K562 (cell line): ENCODE data around the gene SLC20A1. TPM values are rescaled to one million over a fixed set of nuclear protein-coding genes. Genes with fewer than 3 reads are reported as not detected.

ENCODE experiments used
- CBFA2T2 ChIP-seq: fragments of 450-650 bp; conservative IDR thresholded peaks from 2 replicates; pipeline ENCODE4 v1.6.1; 2017; ENCODE audit warnings: mild to moderate bottlenecking
- CXXC5 ChIP-seq: fragments of 250-450 bp; sonication (Bioruptor Pico); IDR thresholded peaks from 2 replicates; pipeline ENCODE4 v1.8.0; 2022; ENCODE audit warnings: inconsistent platforms, mild to moderate bottlenecking, moderate library complexity
- EHMT2 ChIP-seq: fragments of 450-650 bp; IDR thresholded peaks from 2 replicates; pipeline ENCODE4 v1.6.1; 2018; ENCODE audit warnings: antibody characterized with exemption
- HDAC2 ChIP-seq: fragments of 450-650 bp; IDR thresholded peaks from 2 replicates; pipeline ENCODE4 v1.6.1; 2016; ENCODE audit warnings: mild to moderate bottlenecking
- MAFK ChIP-seq: IDR thresholded peaks from 2 replicates; pipeline ENCODE4 v1.6.1; 2011; ENCODE audit warnings: low read length, improper control_type of control experiment
- MYNN ChIP-seq, 2 experiments: sonication (generic); formaldehyde crosslinking in 1 of 2; IDR thresholded peaks; 2 replicates each; pipeline versions ENCODE4 v1.5.0 to v1.6.1; 2016 to 2020; ENCODE audit warnings: antibody characterized with exemption in 1 of 2, missing genetic modification reagents in 1 of 2
- PCBP1 ChIP-seq: fragments of 200-400 bp; formaldehyde crosslinking; IDR thresholded peaks from 2 replicates; pipeline ENCODE4 v1.6.1; 2018; ENCODE audit warnings: mild to moderate bottlenecking, low read depth, low read length; ENCODE audit not compliant: poor library complexity, severe bottlenecking
- PHF8 ChIP-seq: fragments of 200-600 bp; sonication (generic); IDR thresholded peaks from 2 replicates; pipeline ENCODE4 v1.6.1; 2012; ENCODE audit warnings: mixed run types, mild to moderate bottlenecking, inconsistent platforms, low read length, moderate library complexity, borderline replicate concordance
- PML ChIP-seq: IDR thresholded peaks from 2 replicates; pipeline ENCODE4 v1.6.1; 2012; ENCODE audit warnings: low read length, inconsistent platforms
- RNF2 ChIP-seq: sonication (generic); IDR thresholded peaks from 2 replicates; pipeline ENCODE4 v1.6.1; 2016
- STAG1 ChIP-seq: sonication (generic); formaldehyde crosslinking; IDR thresholded peaks from 2 replicates; pipeline ENCODE4 v1.5.0; 2020; ENCODE audit warnings: missing genetic modification reagents, borderline replicate concordance
- TBP ChIP-seq: optimal IDR thresholded peaks from 2 replicates; pipeline ENCODE3; 2011; ENCODE audit warnings: low read depth, low read length, improper control_type of control experiment
- ZFP1 ChIP-seq: fragments of 450-650 bp; formaldehyde crosslinking; IDR thresholded peaks from 2 replicates; pipeline ENCODE4 v1.4.0; 2020; ENCODE audit warnings: mild to moderate bottlenecking, mixed read lengths
- ZNF586 ChIP-seq: fragments of 450-650 bp; formaldehyde crosslinking; conservative IDR thresholded peaks from 2 replicates; pipeline ENCODE4 v1.4.0; 2020; ENCODE audit warnings: mild to moderate bottlenecking, moderate library complexity
- polyA plus RNA-seq, 8 experiments: library from polyadenylated mRNA; depleted of rRNA in 4 of 8; stranded (reverse) in 5 of 8; unstranded in 3 of 8; fragments of >200 nt; fragmentation: Nextera tagmentation in 2 of 8; fragmentation: Illumina TruSeq in 1 of 8; extraction: Ambion mirVana in 2 of 8; extraction: Trizol in 1 of 8; gene quantifications; 2 replicates each; pipeline versions ENCODE4 v1.2.1 to v1.2.3, GENCODE V29; 2011 to 2014; ENCODE audit warnings: inconsistent platforms in 1 of 8, missing spikeins in 1 of 8
- total RNA-seq, 7 experiments: library from RNA; depleted of rRNA in 6 of 7; stranded (reverse); fragments of >200 nt in 6 of 7; fragmentation: Illumina TruSeq in 2 of 7; extraction: Trizol in 2 of 7; gene quantifications; 2 replicates each; pipeline versions ENCODE4 v1.2.1 to v1.2.3, GENCODE V29; 2011 to 2021; ENCODE audit warnings: low replicate concordance in 1 of 7
- TF ChIP-seq, protein P1 (sequence below): sonication (generic); formaldehyde crosslinking; IDR thresholded peaks from 2 replicates; pipeline ENCODE4 v1.8.1; 2023; ENCODE audit warnings: missing genetic modification reagents, mild to moderate bottlenecking, borderline replicate concordance
- TF ChIP-seq, protein P2 (sequence below): fragments of 450-650 bp; formaldehyde crosslinking; conservative IDR thresholded peaks from 2 replicates; pipeline ENCODE4 v1.4.0; 2022; ENCODE audit warnings: mild to moderate bottlenecking, missing genetic modification characterization
- TF ChIP-seq, protein P3 (sequence below): fragments of 450-650 bp; formaldehyde crosslinking; IDR thresholded peaks from 2 replicates; pipeline ENCODE4 v1.4.0; 2020; ENCODE audit warnings: mild to moderate bottlenecking, moderate library complexity
- TF ChIP-seq, protein P4 (sequence below): fragments of 250-450 bp; sonication (Bioruptor Pico); IDR thresholded peaks from 2 replicates; pipeline ENCODE4 v1.5.1; 2021; ENCODE audit warnings: mild to moderate bottlenecking

The SLC20A1 gene
- total and polyA plus RNA-seq, 9 of the 15 experiments (the other 6 are each of a cell fraction or from before 2014, with no cell fraction given) = 53.8 to 150 (median 74.7) TPM

DNA sequence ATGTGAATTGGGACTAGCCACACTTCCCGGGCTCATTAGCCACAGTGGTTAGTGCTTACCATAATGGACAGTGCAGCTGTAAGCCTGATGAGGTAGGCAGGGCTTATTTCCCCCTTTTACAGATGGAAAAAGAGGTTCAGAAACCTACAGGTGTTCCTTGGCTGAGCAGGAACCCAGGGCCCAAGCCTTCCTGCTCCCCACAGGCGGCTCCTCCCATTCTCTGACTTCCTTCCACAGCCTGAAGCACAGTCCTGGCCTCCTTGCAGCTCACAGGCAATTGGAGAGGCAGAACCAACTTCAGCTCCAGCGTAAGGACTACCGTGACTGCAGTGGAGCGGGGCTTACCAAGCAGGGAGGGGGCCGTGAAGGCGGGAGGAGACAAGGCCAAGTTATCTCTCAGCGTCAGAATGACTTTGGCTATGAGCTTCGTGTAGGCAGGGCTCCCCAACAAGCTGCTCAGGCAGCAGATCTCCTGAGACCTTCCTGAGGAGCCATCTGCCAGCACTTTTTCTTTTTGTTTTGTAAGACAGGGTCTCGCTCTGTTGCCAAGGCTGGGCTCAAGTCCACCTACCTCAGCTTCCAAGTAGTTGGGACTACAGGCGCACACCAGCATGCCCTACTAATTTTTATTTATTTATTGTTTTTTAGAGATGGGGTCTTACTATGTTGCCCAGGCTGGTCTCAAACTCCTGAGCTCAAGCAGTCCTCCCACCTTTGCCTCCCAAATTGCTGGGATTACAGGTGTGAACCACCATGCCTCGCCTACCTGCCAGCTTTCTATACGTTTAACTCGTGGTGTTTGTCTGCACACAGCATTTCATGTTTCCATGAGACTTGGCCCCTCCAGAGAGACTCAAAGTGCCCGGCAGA, 40.8 kb downstream of the SLC20A1 start (continued):
- TF ChIP-seq, protein P1, sequence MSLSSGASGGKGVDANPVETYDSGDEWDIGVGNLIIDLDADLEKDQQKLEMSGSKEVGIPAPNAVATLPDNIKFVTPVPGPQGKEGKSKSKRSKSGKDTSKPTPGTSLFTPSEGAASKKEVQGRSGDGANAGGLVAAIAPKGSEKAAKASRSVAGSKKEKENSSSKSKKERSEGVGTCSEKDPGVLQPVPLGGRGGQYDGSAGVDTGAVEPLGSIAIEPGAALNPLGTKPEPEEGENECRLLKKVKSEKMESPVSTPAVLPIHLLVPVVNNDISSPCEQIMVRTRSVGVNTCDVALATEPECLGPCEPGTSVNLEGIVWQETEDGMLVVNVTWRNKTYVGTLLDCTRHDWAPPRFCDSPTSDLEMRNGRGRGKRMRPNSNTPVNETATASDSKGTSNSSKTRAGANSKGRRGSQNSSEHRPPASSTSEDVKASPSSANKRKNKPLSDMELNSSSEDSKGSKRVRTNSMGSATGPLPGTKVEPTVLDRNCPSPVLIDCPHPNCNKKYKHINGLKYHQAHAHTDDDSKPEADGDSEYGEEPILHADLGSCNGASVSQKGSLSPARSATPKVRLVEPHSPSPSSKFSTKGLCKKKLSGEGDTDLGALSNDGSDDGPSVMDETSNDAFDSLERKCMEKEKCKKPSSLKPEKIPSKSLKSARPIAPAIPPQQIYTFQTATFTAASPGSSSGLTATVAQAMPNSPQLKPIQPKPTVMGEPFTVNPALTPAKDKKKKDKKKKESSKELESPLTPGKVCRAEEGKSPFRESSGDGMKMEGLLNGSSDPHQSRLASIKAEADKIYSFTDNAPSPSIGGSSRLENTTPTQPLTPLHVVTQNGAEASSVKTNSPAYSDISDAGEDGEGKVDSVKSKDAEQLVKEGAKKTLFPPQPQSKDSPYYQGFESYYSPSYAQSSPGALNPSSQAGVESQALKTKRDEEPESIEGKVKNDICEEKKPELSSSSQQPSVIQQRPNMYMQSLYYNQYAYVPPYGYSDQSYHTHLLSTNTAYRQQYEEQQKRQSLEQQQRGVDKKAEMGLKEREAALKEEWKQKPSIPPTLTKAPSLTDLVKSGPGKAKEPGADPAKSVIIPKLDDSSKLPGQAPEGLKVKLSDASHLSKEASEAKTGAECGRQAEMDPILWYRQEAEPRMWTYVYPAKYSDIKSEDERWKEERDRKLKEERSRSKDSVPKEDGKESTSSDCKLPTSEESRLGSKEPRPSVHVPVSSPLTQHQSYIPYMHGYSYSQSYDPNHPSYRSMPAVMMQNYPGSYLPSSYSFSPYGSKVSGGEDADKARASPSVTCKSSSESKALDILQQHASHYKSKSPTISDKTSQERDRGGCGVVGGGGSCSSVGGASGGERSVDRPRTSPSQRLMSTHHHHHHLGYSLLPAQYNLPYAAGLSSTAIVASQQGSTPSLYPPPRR (CRISPR knock-in tag) = no peak
- 0 out of 2 replicates have a peak, but pooled peaks have one; percentile 77 for TF ChIP-seq HDAC2
- TF ChIP-seq ZNF586 (CRISPR knock-in tag) = no peak
- 0 out of 2 replicates have a peak, but pooled peaks have one; percentile 35 for TF ChIP-seq MAFK
- no peak for TF ChIP-seq ZFP1 (CRISPR knock-in tag)
- TF ChIP-seq PCBP1 = no peak
- no peak for TF ChIP-seq RNF2
- no peak; the same call in none of the 2 replicates for TF ChIP-seq MYNN (IDR thresholded peaks at IDR 0.05)
- no peak for TF ChIP-seq MYNN (CRISPR knock-in tag; IDR thresholded peaks at IDR 0.05)
- TF ChIP-seq, protein P2, sequence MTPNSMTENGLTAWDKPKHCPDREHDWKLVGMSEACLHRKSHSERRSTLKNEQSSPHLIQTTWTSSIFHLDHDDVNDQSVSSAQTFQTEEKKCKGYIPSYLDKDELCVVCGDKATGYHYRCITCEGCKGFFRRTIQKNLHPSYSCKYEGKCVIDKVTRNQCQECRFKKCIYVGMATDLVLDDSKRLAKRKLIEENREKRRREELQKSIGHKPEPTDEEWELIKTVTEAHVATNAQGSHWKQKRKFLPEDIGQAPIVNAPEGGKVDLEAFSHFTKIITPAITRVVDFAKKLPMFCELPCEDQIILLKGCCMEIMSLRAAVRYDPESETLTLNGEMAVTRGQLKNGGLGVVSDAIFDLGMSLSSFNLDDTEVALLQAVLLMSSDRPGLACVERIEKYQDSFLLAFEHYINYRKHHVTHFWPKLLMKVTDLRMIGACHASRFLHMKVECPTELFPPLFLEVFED (CRISPR knock-in tag) = no peak
- TF ChIP-seq CBFA2T2 = peak; percentile 39; the same call in 1 of the 2 replicates
- TF ChIP-seq TBP = peak; percentile 55
- TF ChIP-seq, protein P3, sequence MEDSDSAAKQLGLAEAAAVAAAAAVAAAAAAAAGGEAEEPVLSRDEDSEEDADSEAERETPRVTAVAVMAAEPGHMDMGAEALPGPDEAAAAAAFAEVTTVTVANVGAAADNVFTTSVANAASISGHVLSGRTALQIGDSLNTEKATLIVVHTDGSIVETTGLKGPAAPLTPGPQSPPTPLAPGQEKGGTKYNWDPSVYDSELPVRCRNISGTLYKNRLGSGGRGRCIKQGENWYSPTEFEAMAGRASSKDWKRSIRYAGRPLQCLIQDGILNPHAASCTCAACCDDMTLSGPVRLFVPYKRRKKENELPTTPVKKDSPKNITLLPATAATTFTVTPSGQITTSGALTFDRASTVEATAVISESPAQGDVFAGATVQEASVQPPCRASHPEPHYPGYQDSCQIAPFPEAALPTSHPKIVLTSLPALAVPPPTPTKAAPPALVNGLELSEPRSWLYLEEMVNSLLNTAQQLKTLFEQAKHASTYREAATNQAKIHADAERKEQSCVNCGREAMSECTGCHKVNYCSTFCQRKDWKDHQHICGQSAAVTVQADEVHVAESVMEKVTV = no peak
- no peak for TF ChIP-seq STAG1 (CRISPR knock-in tag)
- no peak for TF ChIP-seq EHMT2
- peak; percentile 37; the same call in 1 of the 2 replicates for TF ChIP-seq PHF8
- peak; percentile 67 for TF ChIP-seq CXXC5
- TF ChIP-seq PML = no peak
- TF ChIP-seq, protein P4, sequence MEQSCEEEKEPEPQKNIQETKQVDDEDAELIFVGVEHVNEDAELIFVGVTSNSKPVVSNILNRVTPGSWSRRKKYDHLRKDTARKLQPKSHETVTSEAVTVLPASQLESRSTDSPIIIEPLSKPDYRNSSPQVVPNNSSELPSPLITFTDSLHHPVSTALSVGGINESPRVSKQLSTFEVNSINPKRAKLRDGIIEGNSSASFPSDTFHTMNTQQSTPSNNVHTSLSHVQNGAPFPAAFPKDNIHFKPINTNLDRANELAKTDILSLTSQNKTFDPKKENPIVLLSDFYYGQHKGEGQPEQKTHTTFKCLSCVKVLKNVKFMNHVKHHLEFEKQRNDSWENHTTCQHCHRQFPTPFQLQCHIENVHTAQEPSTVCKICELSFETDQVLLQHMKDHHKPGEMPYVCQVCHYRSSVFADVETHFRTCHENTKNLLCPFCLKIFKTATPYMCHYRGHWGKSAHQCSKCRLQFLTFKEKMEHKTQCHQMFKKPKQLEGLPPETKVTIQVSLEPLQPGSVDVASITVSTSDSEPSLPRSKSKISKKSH (CRISPR knock-in tag) = no peak
